ENCODE results near the gene FAM20C.
"Not testable (repeated sequence)": the region's sequence is repeated elsewhere in the genome, so short reads cannot be mapped to it uniquely, and the experiment has no call there.

FAM20C gene

GRCh38 chr7:191105-191980, 1.0 kb upstream of the FAM20C start:
- no peak for DNase-seq (ENCODE audit: low read depth in 2 of 2)

GRCh38 chr7:192701-193480, 520 bp downstream of the FAM20C start:
- DNase-seq (ENCODE audit: low read depth in 2 of 2) = no peak

DNA sequence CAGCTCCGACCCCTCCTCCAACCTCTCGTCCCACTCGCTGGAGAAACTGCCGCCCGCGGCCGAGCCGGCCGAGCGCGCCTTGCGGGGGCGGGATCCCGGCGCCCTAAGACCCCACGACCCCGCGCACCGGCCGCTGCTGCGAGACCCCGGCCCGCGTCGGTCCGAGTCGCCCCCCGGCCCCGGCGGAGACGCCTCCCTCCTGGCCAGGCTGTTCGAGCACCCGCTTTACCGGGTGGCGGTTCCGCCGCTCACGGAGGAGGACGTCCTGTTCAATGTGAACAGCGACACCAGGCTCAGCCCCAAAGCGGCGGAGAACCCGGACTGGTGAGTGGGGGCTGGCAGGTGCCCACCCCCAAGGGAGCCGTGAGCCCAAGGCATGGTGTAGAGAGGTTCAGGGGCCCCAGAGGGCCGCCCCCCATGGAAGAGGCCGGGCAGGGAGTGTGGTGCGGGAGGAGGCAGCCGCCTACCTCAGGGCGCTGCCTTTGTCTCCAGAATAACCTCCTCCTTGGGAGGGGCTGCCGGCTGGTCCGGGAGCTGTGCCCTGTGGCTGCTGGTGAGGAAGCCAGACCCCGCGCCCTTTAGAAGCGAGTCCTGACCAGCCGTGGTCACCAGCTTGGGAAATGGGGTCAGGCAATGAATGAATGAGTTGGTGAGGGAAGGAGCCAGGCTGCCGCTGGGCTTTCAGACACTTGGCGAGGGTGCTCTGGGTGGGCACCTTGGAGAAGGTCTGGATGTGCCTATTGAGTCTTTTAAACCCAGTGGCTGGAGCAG, 1.3 kb downstream of the FAM20C start:
- DNase-seq (ENCODE audit: low read depth in 2 of 2) = no peak

DNA sequence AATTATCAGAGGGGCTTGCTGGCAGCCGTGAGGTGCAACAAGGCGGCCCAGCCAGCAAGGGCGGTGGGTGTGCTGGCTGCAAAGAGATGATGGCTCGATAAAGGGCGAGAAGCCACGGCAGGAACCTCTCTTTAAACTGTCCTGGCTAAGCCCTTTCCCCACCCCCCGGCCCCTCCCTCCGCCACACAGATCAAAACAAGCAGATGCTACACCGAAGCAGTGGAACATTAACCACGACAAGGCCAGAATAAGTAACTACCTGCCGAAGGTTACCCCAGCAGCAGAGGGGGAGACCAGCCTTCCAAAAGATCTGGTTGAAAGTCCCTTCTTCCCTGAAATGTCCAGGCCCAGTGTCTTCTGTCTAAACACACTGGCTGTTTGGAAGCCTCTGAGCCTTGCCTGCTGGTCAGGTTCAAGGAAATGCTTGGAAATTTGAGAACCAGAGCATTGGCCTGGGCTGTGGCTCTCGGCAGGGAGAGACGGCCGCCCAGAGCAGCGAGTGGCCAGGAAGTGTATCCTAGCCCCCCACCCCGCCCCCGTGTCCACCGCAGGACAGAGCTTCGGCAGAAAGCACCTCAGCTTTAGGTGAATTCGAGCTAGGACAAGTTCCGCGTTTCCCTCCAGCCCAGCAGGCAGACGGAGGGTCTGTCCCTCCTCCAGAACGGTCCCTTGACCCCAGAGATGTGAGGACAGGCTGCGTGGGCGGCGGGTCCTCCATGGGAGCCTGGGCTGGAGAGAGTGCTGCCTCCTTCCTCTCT, 2.1 kb downstream of the FAM20C start:
- no peak for DNase-seq (ENCODE audit: low read depth in 2 of 2)

GRCh38 chr7:195010-195829, 2.8 kb downstream of the FAM20C start:
- DNase-seq (ENCODE audit: low read depth in 2 of 2) = no peak

- no peak for DNase-seq (ENCODE audit: low read depth in 2 of 2)
Measured at GRCh38 chr7:195830-196128, 3.4 kb downstream of the FAM20C start.

GRCh38 chr7:196283-196682, 3.9 kb downstream of the FAM20C start:
- DNase-seq (ENCODE audit: low read depth in 2 of 2) = no peak

GRCh38 chr7:196778-197321, 4.5 kb downstream of the FAM20C start:
- DNase-seq (ENCODE audit: low read depth in 2 of 2) = no peak

DNA sequence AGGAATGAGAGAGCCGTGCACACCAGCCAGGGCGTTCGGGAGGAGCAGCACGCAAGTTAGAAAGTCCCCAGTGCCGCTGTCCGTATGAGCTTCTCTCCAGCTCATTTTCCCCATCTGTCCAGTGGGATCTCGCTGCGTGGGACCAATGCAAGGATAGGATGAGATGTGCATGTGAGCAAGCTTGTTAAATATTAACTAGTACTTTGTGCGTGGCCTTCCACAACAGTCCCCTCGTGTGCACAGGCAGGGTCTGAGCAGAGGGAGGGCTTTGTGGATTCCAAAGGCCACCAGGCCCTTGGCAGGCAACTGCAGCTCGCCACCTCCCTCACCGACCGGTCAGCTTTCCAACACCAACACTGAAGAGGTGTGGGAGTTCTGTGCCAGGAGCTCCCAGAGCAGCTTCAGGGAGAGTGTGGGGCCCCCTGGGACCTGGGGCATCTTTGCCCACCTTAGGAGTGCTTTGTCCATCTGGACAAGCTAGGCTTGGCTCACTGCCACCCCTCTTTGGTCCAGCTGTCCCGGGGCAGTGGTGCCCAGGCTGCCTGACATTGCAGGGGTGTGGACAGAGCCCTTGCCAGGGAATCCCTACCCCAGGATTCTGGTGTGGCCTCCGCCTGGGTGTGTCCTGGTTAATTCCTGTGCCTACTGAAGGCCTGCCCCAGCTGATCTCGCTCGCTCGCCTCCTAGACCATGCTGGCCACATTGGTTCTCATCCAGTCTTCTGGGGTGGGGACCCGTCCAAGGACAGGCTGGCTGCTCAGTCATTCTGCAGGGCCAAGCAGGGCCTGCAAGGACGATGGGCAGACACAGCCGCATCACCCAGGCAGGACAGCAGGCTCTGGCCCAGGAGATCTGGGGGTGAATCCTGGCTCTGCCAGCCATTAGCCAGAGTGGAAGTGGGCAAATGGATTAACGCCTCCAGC, 5.3 kb downstream of the FAM20C start:
- no peak for DNase-seq (ENCODE audit: low read depth in 2 of 2)

GRCh38 chr7:199483-200249, 7.3 kb downstream of the FAM20C start:
- no peak for DNase-seq (ENCODE audit: low read depth in 2 of 2)

GRCh38 chr7:200290-200689, 7.9 kb downstream of the FAM20C start:
- DNase-seq (ENCODE audit: low read depth in 2 of 2) = no peak

GRCh38 chr7:200704-201103, 8.3 kb downstream of the FAM20C start:
- DNase-seq (ENCODE audit: low read depth in 2 of 2) = no peak

GRCh38 chr7:204326-204725, 12.0 kb downstream of the FAM20C start:
- no peak for DNase-seq (ENCODE audit: low read depth in 2 of 2)

DNA sequence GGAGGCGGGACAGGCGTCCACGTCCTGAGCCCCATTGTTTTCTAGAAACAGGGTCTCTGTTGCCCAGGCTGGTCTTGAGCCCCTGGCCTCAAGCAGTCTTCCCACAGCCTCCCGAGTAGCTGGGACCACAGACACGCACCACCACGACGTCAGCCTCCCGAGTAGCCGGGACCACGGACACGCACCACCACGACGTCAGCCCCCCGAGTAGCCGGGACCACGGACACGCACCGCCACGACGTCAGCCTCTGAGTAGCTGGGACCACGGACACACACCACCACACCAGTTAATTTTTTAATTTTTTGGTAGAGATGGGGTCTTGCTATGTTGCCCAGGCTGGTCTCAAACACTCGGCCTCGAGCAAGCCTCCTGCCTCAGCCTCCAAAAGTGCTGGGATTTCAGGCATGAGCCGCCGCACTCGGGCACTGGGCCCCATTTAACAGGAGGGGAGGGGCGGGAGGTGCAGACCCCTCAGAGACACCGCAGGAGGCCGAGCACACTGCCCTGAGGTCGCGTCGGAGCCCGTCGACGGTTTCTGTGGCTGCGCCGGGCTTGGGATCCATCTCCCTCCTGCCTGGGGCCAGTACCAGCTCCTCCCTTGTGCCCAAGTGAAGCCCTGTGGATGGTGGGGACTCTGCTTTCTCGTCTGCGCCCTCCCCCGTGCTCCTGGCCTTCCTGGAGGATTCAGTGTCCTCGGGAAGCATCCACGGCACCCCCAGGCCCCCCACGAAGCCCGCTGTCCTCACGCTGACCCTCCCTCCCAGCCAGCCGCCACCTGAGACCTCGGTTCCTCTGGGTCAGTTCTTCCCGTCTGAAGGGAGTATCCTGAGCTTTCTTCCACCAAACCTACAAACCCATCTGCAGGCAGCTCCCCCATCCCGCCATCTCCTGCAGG, 13.0 kb downstream of the FAM20C start:
- DNase-seq (ENCODE audit: low read depth in 2 of 2) = no peak

GRCh38 chr7:206351-206750, 14.0 kb downstream of the FAM20C start:
- not testable (repeated sequence) for DNase-seq (ENCODE audit: low read depth in 2 of 2)

DNA sequence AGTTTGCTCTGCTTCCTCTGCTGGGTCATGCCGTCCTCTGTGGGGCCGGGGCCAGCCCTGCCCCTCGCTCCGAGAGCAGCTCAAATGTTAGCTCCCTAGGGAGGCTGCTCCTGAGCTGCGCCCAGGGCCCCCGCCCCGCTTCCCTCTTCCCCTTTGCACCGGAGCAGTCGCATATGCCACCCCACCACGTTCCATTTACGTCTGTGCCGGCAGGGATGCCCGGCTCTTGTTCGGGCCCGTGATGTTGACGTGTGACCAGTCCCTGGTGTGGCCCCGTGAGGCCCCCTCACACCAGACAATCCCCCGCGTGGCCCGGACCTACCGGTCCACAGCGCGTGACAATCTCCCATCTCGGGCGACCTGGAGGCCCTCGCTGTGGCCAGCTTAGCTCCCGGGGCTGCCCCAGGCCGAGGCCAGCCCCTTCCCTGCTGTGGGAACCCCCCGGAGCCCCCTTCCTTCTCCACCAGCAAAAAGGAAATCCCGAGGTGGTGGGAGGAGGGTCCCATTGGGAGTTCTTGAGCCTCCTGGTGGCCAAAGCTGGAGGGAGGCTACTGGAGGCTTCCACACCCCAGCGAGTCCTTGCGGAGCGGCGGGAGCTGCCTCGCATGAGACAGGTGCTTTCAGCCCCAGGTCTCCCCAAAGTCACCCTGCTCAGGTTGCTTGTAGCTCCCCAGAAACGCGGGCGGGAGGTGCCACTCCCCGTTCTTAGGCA, 15.2 kb downstream of the FAM20C start:
- no peak for DNase-seq (ENCODE audit: low read depth in 2 of 2)

DNA sequence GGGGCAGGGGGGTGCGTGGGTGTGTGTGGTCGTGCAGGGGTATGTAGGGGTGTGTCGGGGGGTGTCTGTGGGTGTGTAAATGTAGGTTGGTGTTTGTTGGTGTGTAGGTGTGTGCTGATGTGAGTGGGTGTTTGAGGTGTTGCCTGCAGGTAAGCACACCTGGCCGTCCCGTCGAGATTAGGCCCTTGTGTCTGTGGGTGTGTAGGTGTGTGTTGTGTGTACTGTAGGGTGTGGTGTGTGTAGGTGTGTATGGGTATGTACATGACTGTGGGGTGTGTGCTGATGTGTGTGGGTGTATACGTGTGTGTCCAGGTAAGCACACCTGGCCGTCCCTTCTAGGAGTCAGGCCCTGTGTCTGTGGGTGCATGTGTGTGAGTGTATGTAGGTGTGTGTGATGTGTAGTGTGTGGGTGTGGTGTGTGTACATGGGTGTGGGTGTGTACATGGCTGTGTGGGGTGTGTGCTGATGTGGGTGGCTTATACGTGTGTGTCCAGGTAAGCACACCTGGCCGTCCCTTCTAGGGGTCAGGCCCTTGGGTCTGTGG, 15.8 kb downstream of the FAM20C start:
- DNase-seq (ENCODE audit: low read depth in 2 of 2) = no peak
